ENCODE measurements around the gene STX3. TPM values are rescaled to one million over a fixed set of nuclear protein-coding genes. Genes with fewer than 3 reads are reported as not detected.
"Not testable (repeated sequence)": the region's sequence is repeated elsewhere in the genome, so short reads cannot be mapped to it uniquely, and the experiment has no call there.

STX3 gene
- total RNA-seq, 2 experiments from 2014 or later, result 89.1 to 92.3 TPM

DNA sequence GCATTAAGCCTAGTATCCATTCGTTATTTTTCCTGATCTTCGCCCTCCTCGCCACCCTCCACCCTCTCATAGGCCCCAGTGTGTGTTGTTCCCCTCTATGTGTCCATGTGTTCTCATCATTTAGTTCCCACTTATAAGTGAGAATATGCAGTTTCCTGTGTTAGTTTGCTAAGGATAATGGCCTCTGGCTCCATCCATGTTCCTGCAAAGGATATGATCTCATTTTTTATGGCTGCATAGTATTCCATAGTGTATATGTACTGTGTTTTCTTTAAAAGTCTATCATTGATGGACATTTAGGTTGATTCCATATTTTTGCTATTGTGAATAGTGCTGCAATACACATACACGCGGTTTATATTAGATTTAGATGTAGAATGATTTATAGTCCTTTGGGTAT, 96.2 kb downstream of the STX3 start:
- H3K27ac Mint-ChIP-seq, CTCF ChIA-PET: not testable (repeated sequence)

GRCh38 chr11:59854871-59855270, 99.7 kb downstream of the STX3 start:
- Mint-ChIP-seq H3K27me3 (no peaks in the 10 kb centered on the region), H3K36me3 (ENCODE audit: low read depth) (peaks cover 25% of the 10 kb centered on the region)
- CTCF ChIA-PET, result no interaction called here

More for the DNA sequence above, 96.2 kb downstream of the STX3 start:
- H3K36me3 Mint-ChIP-seq (ENCODE audit: low read depth); H3K4me1 Mint-ChIP-seq; H3K4me3 Mint-ChIP-seq; POLR2A ChIA-PET; DNase-seq; H3K9me3 Mint-ChIP-seq; H3K27me3 Mint-ChIP-seq: not testable (repeated sequence)

More at GRCh38 chr11:59854871-59855270, 99.7 kb downstream of the STX3 start:
- Mint-ChIP-seq H3K4me1 (peaks cover 34% of the 10 kb centered on the region), H3K9me3 (peaks cover 13% of the 10 kb centered on the region), H3K27ac (no peak overlapping the region), H3K4me3 (no peak overlapping the region)
- POLR2A ChIA-PET, result interaction anchor here (0.7 kb wide), 1 partner anchor 9 kb away, joined by 3 read pairs; no protein-coding TSS in a partner anchor
- DNase-seq, result no peak

Other genes with a start within 250 kb of the STX3 start
- gene OR4D9, start 243.8 kb upstream of the STX3 start, total RNA-seq, result not detected
- 10 to 100 TPM; 40.4 to 41.5 TPM for gene OSBP, start 139.6 kb upstream of the STX3 start, total RNA-seq
- 10 to 100 TPM; 56.4 to 56.8 TPM for gene PATL1, start 86.3 kb upstream of the STX3 start, total RNA-seq
- gene OR10V1, start 41.5 kb upstream of the STX3 start, total RNA-seq, result not detected
- 10 to 100 TPM; 77.0 to 77.7 TPM for gene MRPL16, start 55.4 kb downstream of the STX3 start, total RNA-seq
- gene CBLIF, start 90.1 kb downstream of the STX3 start, total RNA-seq, result not detected
- gene TCN1, start 111.1 kb downstream of the STX3 start, total RNA-seq, result not detected
- not detected for gene OOSP3, start 123.4 kb downstream of the STX3 start, total RNA-seq
- gene OOSP1, start 183.1 kb downstream of the STX3 start, total RNA-seq, result not detected
- not detected for gene OOSP4A, start 208.7 kb downstream of the STX3 start, total RNA-seq